Neural crest cell (in vitro differentiated cells): Measurements from ENCODE around the gene HS6ST1. TPM values are rescaled to one million over a fixed set of nuclear protein-coding genes. Genes with fewer than 3 reads are reported as not detected.

Experiments used
- DNase-seq: peaks from one replicate; pipeline ENCODE4 v3.0.0; 2021; ENCODE audit warnings: low read depth, mixed read lengths, low spot score
- H3K27ac Mint-ChIP-seq: one replicate; pipeline ENCODE4 v1.8.0; 2021; ENCODE audit warnings: mild to moderate bottlenecking, mixed read lengths; ENCODE audit not compliant: unreplicated experiment
- H3K27me3 Mint-ChIP-seq: 2 replicates; pipeline ENCODE4 v1.8.0; 2021; ENCODE audit warnings: low read depth, mild to moderate bottlenecking, mixed read lengths
- H3K36me3 Mint-ChIP-seq: 2 replicates; pipeline ENCODE4 v1.8.0; 2021; ENCODE audit warnings: low read depth, mild to moderate bottlenecking, mixed read lengths
- H3K4me1 Mint-ChIP-seq: 2 replicates; pipeline ENCODE4 v1.8.0; 2021; ENCODE audit warnings: mixed read lengths
- H3K4me3 Mint-ChIP-seq: one replicate; pipeline ENCODE4 v1.8.0; 2021; ENCODE audit warnings: mild to moderate bottlenecking, mixed read lengths
- H3K9me3 Mint-ChIP-seq: 2 replicates; pipeline ENCODE4 v1.8.0; 2021; ENCODE audit warnings: mixed read lengths
- CTCF ChIP-seq: fragments of 200-600 bp; sonication (generic); conservative IDR thresholded peaks from 2 replicates; pipeline ENCODE4 v1.5.0; 2021; ENCODE audit warnings: antibody characterized with exemption, mild to moderate bottlenecking
- total RNA-seq: library from RNA; stranded (reverse); gene quantifications from 2 replicates; pipeline ENCODE4 v1.2.1, GENCODE V29; 2021

Gene HS6ST1
- total RNA-seq, 1 donor from 2014 or later = 39.8 TPM

GRCh38 chr2:128346291-128347170 is 27.9 kb upstream of the HS6ST1 start:
- Mint-ChIP-seq H3K27ac (peak overlapping the region; percentile 27), H3K9me3 (peaks cover 18% of the 10 kb centered on the region), H3K4me1 (peaks cover 9% of the 10 kb centered on the region), H3K36me3 (peaks cover 8% of the 10 kb centered on the region), H3K27me3 (no peaks in the 10 kb centered on the region), H3K4me3 (no peak overlapping the region)
- no peak for DNase-seq
- no peak for TF ChIP-seq CTCF

- DNase-seq = no peak
- peaks cover 14% of the 10 kb centered on the region for H3K9me3 Mint-ChIP-seq
Measured at GRCh38 chr2:128345436-128346165, 26.9 kb upstream of the HS6ST1 start.

GRCh38 chr2:128344101-128344500 is 25.4 kb upstream of the HS6ST1 start:
- Mint-ChIP-seq H3K9me3 (peaks cover 10% of the 10 kb centered on the region), H3K4me3 (no peak overlapping the region), H3K4me1 (peaks cover 9% of the 10 kb centered on the region), H3K27me3 (no peaks in the 10 kb centered on the region), H3K36me3 (no peaks in the 10 kb centered on the region), H3K27ac (no peak overlapping the region)
- no peak for DNase-seq
- TF ChIP-seq CTCF = no peak

More at GRCh38 chr2:128345436-128346165, 26.9 kb upstream of the HS6ST1 start:
- Mint-ChIP-seq H3K27me3 (no peaks in the 10 kb centered on the region), H3K4me1 (peaks cover 9% of the 10 kb centered on the region), H3K36me3 (peaks cover 6% of the 10 kb centered on the region), H3K27ac (no peak overlapping the region), H3K4me3 (no peak overlapping the region)
- TF ChIP-seq CTCF = no peak

GRCh38 chr2:128343459-128343858 is 24.8 kb upstream of the HS6ST1 start:
- H3K9me3 Mint-ChIP-seq = peaks cover 12% of the 10 kb centered on the region
- H3K27me3 Mint-ChIP-seq = no peaks in the 10 kb centered on the region
- TF ChIP-seq CTCF = no peak
- H3K4me3 Mint-ChIP-seq = no peak overlapping the region
- peaks cover 1% of the 10 kb centered on the region for H3K36me3 Mint-ChIP-seq
- no peak overlapping the region for H3K27ac Mint-ChIP-seq
- H3K4me1 Mint-ChIP-seq = peaks cover 7% of the 10 kb centered on the region
- no peak for DNase-seq

GRCh38 chr2:128342550-128342949 is 23.9 kb upstream of the HS6ST1 start:
- TF ChIP-seq CTCF = no peak
- H3K4me1 Mint-ChIP-seq = peaks cover under 1% of the 10 kb centered on the region

More at GRCh38 chr2:128342550-128342949, 23.9 kb upstream of the HS6ST1 start:
- Mint-ChIP-seq H3K27me3 (no peaks in the 10 kb centered on the region), H3K4me3 (no peak overlapping the region), H3K36me3 (peaks cover 3% of the 10 kb centered on the region), H3K27ac (no peak overlapping the region), H3K9me3 (peaks cover 14% of the 10 kb centered on the region)
- no peak for DNase-seq
